Measurements from ENCODE around the gene ADAMTS8. TPM values are rescaled to one million over a fixed set of nuclear protein-coding genes. Genes with fewer than 3 reads are reported as not detected.

Gene ADAMTS8
- polyA plus RNA-seq, 1 of the 3 experiments (the other 2 are of a cell fraction) = not detected

DNA sequence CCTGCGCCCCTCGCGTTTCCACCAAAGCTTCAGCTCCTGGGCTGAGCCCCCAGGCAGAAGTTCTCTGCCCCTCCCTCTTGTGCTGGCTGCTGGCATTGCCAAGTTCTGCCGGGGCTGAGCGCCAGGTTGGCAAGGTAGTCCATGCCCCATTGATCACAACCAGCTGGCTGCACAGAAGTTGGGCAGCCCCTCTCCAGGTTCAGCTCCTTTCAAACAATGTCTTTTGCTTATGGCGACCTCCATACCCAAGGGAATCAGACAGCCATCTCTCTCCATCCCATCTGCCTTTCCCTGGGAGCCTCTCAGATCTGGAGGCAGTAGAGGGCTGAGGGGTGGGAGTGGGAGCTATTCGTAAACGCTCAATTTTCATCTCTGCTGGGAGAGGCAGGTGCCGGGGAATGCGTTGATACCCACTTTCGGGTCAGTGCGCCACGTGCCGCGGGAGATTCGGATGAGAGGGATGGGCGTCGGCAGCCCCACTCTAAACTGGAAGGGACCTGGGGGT is 1.5 kb downstream of the ADAMTS8 start (continued):
- TF ChIP-seq SIN3A (IDR thresholded peaks at IDR 0.05; ENCODE audit: borderline replicate concordance, low read depth, low read length) = no peak
- no peak for TF ChIP-seq RXRA (IDR thresholded peaks at IDR 0.05; ENCODE audit: borderline replicate concordance, low read depth)
- TF ChIP-seq GATA2 (CRISPR knock-in tag; IDR thresholded peaks at IDR 0.05) = no peak
- TF ChIP-seq MEF2A (IDR thresholded peaks at IDR 0.05; ENCODE audit: borderline replicate concordance, low read depth) = no peak

DNA sequence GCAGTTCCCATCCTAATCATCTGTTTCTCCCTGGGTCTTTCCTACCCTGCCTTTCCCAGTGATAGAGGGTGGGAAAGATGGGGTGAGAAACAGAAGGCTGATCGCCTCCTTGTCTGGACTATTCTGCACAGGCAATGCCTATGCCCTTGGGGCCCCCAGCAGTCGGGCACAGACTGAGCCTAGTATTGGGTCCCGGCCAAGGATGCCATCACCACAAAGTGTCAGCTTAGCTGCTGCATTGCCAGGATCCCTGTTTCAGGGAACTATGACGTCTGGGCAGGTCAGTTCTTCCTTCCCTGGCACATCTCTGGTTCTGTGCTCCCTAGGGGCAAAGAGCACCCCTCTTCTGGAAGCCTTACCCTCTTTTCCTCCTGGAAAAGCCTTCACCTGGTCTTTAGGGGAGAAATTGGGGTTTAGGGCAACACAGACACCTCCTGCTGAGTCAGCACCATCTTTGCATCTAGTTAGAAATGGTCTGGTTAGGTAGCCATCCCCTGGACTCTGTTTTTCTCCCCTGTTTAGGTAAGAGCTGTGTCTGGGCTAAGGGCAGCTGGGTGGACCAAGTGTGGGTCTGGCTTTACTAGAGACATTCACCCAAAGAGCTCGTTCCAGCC is 2.1 kb downstream of the ADAMTS8 start:
- Histone ChIP-seq H3K9me3 (no peaks in the 10 kb centered on the region), H3K4me3 (ENCODE audit: low read depth in 2 of 2, low read length in 1 of 2) (no peak overlapping the region), H3K79me2 (ENCODE audit: insufficient read depth) (no peaks in the 10 kb centered on the region), H3K9me2 (no peaks in the 10 kb centered on the region), H4K20me1 (ENCODE audit: insufficient read depth) (no peaks in the 10 kb centered on the region), H3K4me1 (ENCODE audit: control insufficient read depth in 1 of 2, insufficient read depth in 2 of 2, low read depth in 1 of 2, low read length in 1 of 2) (no peaks in the 10 kb centered on the region; a peak in 1 of 4 replicates), H3K27me3 (ENCODE audit: insufficient read depth) (peaks cover 73% of the 10 kb centered on the region), H3K4me2 (no peak overlapping the region), H3F3A (replicated peaks; ENCODE audit: insufficient read depth) (peaks cover 3% of the 10 kb centered on the region), H3K27ac (ENCODE audit: low read depth in 2 of 2, low read length in 1 of 2) (no peak overlapping the region), H3K9ac (no peak overlapping the region), H3K36me3 (replicated peaks in 1 of 2; ENCODE audit: control insufficient read depth in 1 of 2, insufficient read depth in 2 of 2, low read length in 1 of 2) (no peaks in the 10 kb centered on the region), H2AFZ (ENCODE audit: low read depth) (no peak overlapping the region)
- CTCF ChIA-PET = interaction anchor here (1.4 to 25.8 kb wide), 4 partner anchors 8 to 468 kb away, joined by 9 to 747 read pairs (median 14); no protein-coding TSS in a partner anchor
- DNase-seq = no peak
- 0% methylated on average over 3 of the region's 5 CpGs for WGBS (ENCODE audit: low lambda C conversion rate)
- POLR2A ChIA-PET = no interaction called here
- TF ChIP-seq, protein P1, sequence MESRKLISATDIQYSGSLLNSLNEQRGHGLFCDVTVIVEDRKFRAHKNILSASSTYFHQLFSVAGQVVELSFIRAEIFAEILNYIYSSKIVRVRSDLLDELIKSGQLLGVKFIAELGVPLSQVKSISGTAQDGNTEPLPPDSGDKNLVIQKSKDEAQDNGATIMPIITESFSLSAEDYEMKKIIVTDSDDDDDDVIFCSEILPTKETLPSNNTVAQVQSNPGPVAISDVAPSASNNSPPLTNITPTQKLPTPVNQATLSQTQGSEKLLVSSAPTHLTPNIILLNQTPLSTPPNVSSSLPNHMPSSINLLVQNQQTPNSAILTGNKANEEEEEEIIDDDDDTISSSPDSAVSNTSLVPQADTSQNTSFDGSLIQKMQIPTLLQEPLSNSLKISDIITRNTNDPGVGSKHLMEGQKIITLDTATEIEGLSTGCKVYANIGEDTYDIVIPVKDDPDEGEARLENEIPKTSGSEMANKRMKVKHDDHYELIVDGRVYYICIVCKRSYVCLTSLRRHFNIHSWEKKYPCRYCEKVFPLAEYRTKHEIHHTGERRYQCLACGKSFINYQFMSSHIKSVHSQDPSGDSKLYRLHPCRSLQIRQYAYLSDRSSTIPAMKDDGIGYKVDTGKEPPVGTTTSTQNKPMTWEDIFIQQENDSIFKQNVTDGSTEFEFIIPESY (IDR thresholded peaks at IDR 0.05; ENCODE audit: borderline replicate concordance, low read depth) = no peak
- no peak for TF ChIP-seq TAF1 (IDR thresholded peaks at IDR 0.05; ENCODE audit: borderline replicate concordance, low read depth, low read length)
- TF ChIP-seq FOSL2 (IDR thresholded peaks at IDR 0.05; ENCODE audit: borderline replicate concordance, low read depth) = no peak
- TF ChIP-seq CHD2 (IDR thresholded peaks at IDR 0.05; ENCODE audit: low read length, partially characterized antibody) = no peak
- TF ChIP-seq, protein P2, sequence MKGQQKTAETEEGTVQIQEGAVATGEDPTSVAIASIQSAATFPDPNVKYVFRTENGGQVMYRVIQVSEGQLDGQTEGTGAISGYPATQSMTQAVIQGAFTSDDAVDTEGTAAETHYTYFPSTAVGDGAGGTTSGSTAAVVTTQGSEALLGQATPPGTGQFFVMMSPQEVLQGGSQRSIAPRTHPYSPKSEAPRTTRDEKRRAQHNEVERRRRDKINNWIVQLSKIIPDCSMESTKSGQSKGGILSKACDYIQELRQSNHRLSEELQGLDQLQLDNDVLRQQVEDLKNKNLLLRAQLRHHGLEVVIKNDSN (IDR thresholded peaks at IDR 0.05; ENCODE audit: borderline replicate concordance, low read depth) = no peak
- no peak for TF ChIP-seq SIN3A (IDR thresholded peaks at IDR 0.05; ENCODE audit: borderline replicate concordance, low read depth, low read length)
- no peak for TF ChIP-seq RCOR1 (IDR thresholded peaks at IDR 0.05; ENCODE audit: low read length)
- no peak for TF ChIP-seq RXRA (IDR thresholded peaks at IDR 0.05; ENCODE audit: borderline replicate concordance, low read depth)
- no peak for TF ChIP-seq NFIC (IDR thresholded peaks at IDR 0.05; ENCODE audit: borderline replicate concordance)
- no peak for TF ChIP-seq POLR2AphosphoS5 (IDR thresholded peaks at IDR 0.05; ENCODE audit: low read depth, low read length)
- TF ChIP-seq FOXM1 (IDR thresholded peaks at IDR 0.05; ENCODE audit: low read depth) = no peak
- TF ChIP-seq, protein P3, sequence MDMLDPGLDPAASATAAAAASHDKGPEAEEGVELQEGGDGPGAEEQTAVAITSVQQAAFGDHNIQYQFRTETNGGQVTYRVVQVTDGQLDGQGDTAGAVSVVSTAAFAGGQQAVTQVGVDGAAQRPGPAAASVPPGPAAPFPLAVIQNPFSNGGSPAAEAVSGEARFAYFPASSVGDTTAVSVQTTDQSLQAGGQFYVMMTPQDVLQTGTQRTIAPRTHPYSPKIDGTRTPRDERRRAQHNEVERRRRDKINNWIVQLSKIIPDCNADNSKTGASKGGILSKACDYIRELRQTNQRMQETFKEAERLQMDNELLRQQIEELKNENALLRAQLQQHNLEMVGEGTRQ (IDR thresholded peaks at IDR 0.05; ENCODE audit: borderline replicate concordance, low read depth, low read length) = no peak
- no peak for TF ChIP-seq GABPA (IDR thresholded peaks at IDR 0.05; ENCODE audit: low read depth)
- no peak for TF ChIP-seq SMC3 (IDR thresholded peaks at IDR 0.05; ENCODE audit: low read depth, low read length)
- TF ChIP-seq YY1 (IDR thresholded peaks at IDR 0.05; ENCODE audit: low read depth) = no peak
